Neural cell (in vitro differentiated cells): ENCODE data around the gene SCN1A.

Experiments used
- RAD21 ChIP-seq: fragments of 450-650 bp; conservative IDR thresholded peaks from 2 replicates; pipeline ENCODE4 v1.6.1; 2014; ENCODE audit warnings: antibody characterized with exemption, mild to moderate bottlenecking, moderate library complexity
- TF ChIP-seq, protein P1 (sequence below): fragments of 450-650 bp; IDR thresholded peaks from 2 replicates; pipeline ENCODE4 v1.5.1; 2014; ENCODE audit warnings: antibody characterized with exemption, mild to moderate bottlenecking, moderate library complexity; ENCODE audit not compliant: poor library complexity, severe bottlenecking

- TF ChIP-seq, protein P1, sequence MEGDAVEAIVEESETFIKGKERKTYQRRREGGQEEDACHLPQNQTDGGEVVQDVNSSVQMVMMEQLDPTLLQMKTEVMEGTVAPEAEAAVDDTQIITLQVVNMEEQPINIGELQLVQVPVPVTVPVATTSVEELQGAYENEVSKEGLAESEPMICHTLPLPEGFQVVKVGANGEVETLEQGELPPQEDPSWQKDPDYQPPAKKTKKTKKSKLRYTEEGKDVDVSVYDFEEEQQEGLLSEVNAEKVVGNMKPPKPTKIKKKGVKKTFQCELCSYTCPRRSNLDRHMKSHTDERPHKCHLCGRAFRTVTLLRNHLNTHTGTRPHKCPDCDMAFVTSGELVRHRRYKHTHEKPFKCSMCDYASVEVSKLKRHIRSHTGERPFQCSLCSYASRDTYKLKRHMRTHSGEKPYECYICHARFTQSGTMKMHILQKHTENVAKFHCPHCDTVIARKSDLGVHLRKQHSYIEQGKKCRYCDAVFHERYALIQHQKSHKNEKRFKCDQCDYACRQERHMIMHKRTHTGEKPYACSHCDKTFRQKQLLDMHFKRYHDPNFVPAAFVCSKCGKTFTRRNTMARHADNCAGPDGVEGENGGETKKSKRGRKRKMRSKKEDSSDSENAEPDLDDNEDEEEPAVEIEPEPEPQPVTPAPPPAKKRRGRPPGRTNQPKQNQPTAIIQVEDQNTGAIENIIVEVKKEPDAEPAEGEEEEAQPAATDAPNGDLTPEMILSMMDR = no peak
- no peak for TF ChIP-seq RAD21
These were observed 34.9 kb downstream of the SCN1A start for GRCh38 chr2:166092889-166093288.
